Gastroesophageal sphincter (tissue), 4 donors: ENCODE data around the gene OSCP1. TPM values are rescaled to one million over a fixed set of nuclear protein-coding genes. Genes with fewer than 3 reads are reported as not detected.

Source experiments
- ATAC-seq: fragments of 150-250 bp; one replicate; pipeline ENCODE4 v1.9.1; 2016; ENCODE audit warnings: mild to moderate bottlenecking, moderate library complexity
- H3K27ac ChIP-seq, 4 donors: fragments of 200-600 bp; sonication (generic) in 3 of 4; 1 replicate in 3 of 4; 2 replicates in 1 of 4; pipeline ENCODE4 v1.5.1; 2016 to 2019
- H3K27me3 ChIP-seq: fragments of 200-600 bp; sonication (generic); one replicate; pipeline ENCODE4 v1.5.1; 2019
- H3K36me3 ChIP-seq, 2 donors: fragments of 200-600 bp; sonication (generic); one replicate each; pipeline ENCODE4 v1.5.1; 2019; ENCODE audit warnings: control low read depth in 1 of 2
- H3K4me1 ChIP-seq, 3 donors: fragments of 200-600 bp; sonication (generic); 1 replicate in 2 of 3; 2 replicates in 1 of 3; pipeline ENCODE4 v1.5.1; 2016 to 2019; ENCODE audit warnings: control low read depth in 2 of 3
- H3K4me3 ChIP-seq, 2 donors: fragments of 200-600 bp; sonication (generic); one replicate each; pipeline ENCODE4 v1.5.1; 2019; ENCODE audit warnings: mild to moderate bottlenecking in 1 of 2, moderate library complexity in 1 of 2
- H3K9me3 ChIP-seq, 3 donors: fragments of 200-600 bp; sonication (generic); one replicate each; pipeline ENCODE4 v1.5.1; 2017 to 2019; ENCODE audit warnings: control low read depth in 2 of 3
- EP300 ChIP-seq: sonication (generic); formaldehyde crosslinking; IDR thresholded peaks from one replicate; pipeline ENCODE4 v1.6.1; 2017; ENCODE audit warnings: antibody characterized with exemption, mild to moderate bottlenecking
- POLR2A ChIP-seq, 2 donors: fragments of 450-650 bp; IDR thresholded peaks; one replicate each; pipeline ENCODE4 v1.6.1; 2017; ENCODE audit warnings: antibody characterized with exemption in 2 of 2, mild to moderate bottlenecking in 2 of 2, moderate library complexity in 1 of 2
- POLR2AphosphoS5 ChIP-seq: sonication (generic); formaldehyde crosslinking; IDR thresholded peaks from one replicate; pipeline ENCODE4 v1.6.1; 2017; ENCODE audit warnings: antibody characterized with exemption
- WGBS, 2 donors: methylation state at CpG; one replicate each; pipeline ENCODE4 v1.1.5; 2018; ENCODE audit warnings: low coverage in 1 of 2; 5-methylcytosine and 5-hydroxymethylcytosine counted together
- total RNA-seq, 4 donors: library from RNA; depleted of rRNA; stranded (reverse); fragments of >200 nt; gene quantifications; one replicate each; pipeline ENCODE4 v1.1.0, GENCODE V29; 2016
- TF ChIP-seq, protein P1 (sequence below), 4 experiments: fragments of 200-600 bp in 2 of 4; fragments of 450-650 bp in 2 of 4; sonication (generic) in 1 of 4; IDR thresholded peaks; one replicate each; pipeline ENCODE4 v1.5.1; 2017 to 2019; ENCODE audit warnings: antibody characterized with exemption in 4 of 4, mild to moderate bottlenecking in 2 of 4, moderate library complexity in 2 of 4

The OSCP1 gene
- total RNA-seq, 4 donors from 2014 or later, result 6.5 to 13.9 (median 10.0) TPM

DNA sequence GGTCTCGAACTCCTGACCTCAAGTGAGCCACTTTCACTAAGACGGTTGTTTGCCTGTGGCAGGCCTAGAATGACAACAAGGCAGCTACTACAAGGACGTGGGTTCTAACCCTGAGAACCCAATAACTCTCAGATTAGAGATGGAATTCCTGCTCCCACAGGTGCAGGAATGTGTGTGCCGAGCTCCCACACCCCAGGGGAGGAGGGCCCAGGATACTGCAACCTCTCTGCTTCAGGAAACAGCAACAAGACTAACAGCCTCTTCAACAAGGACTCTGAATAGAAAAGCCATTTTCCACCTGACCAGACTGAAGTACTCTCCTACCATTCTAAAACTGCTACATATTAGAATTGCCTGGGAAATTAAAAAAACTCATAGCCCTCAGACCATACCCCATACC, 57.4 kb downstream of the OSCP1 start:
- Histone ChIP-seq H3K27me3 (no peaks in the 10 kb centered on the region), H3K27ac (no peak overlapping the region), H3K36me3 (peaks cover 0 to 46% of the 10 kb centered on the region in 2 donors), H3K9me3 (no peaks in the 10 kb centered on the region), H3K4me1 (peaks cover 0 to 59% (median 17%) of the 10 kb centered on the region in 3 donors), H3K4me3 (no peak overlapping the region)
- no CpG with 5 or more reads among the region's 4 CpGs for WGBS, 2 donors
- TF ChIP-seq, protein P1, sequence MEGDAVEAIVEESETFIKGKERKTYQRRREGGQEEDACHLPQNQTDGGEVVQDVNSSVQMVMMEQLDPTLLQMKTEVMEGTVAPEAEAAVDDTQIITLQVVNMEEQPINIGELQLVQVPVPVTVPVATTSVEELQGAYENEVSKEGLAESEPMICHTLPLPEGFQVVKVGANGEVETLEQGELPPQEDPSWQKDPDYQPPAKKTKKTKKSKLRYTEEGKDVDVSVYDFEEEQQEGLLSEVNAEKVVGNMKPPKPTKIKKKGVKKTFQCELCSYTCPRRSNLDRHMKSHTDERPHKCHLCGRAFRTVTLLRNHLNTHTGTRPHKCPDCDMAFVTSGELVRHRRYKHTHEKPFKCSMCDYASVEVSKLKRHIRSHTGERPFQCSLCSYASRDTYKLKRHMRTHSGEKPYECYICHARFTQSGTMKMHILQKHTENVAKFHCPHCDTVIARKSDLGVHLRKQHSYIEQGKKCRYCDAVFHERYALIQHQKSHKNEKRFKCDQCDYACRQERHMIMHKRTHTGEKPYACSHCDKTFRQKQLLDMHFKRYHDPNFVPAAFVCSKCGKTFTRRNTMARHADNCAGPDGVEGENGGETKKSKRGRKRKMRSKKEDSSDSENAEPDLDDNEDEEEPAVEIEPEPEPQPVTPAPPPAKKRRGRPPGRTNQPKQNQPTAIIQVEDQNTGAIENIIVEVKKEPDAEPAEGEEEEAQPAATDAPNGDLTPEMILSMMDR (IDR thresholded peaks at IDR 0.05), result no peak
- TF ChIP-seq EP300 (no peak), POLR2A (IDR thresholded peaks at IDR 0.05) (no peak), POLR2AphosphoS5 (no peak)
- ATAC-seq, result no peak

DNA sequence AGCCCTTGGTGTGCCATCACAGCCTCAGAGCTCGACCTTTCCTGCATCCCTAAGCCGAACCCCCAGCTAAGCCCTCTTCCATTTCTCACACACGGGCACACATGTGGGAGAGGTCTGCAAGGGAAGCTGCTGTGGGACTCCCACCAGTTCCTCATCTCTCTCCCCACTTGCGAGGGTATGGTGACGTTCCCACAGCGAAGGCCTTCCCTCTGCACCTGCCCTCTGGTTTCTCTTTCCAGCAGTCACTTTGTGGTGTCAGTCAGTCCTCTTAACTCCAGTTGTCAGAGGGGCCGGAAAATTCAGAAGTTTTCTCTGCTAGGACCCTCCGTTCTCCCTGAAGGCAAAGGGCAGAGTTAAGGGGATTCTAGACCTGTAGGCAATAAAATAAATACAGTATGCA, 59.0 kb downstream of the OSCP1 start:
- H3K4me1 ChIP-seq, result peaks cover 0 to 63% (median 24%) of the 10 kb centered on the region in 3 donors
- H3K36me3 ChIP-seq, result peaks cover 0 to 46% of the 10 kb centered on the region in 2 donors
- no peaks in the 10 kb centered on the region for H3K9me3 ChIP-seq
- H3K27me3 ChIP-seq, result no peaks in the 10 kb centered on the region
- TF ChIP-seq EP300 (no peak), POLR2A (IDR thresholded peaks at IDR 0.05) (no peak), POLR2AphosphoS5 (no peak)
- TF ChIP-seq, protein P1 (IDR thresholded peaks at IDR 0.05), result no peak
- H3K4me3 ChIP-seq, result no peak overlapping the region
- 85 to 87% methylated on average over 7 to 8 of the region's 8 CpGs for WGBS, 2 donors
- no peak for ATAC-seq
- peak overlapping the region in 1 of 4 donors; percentile 3 for H3K27ac ChIP-seq

DNA sequence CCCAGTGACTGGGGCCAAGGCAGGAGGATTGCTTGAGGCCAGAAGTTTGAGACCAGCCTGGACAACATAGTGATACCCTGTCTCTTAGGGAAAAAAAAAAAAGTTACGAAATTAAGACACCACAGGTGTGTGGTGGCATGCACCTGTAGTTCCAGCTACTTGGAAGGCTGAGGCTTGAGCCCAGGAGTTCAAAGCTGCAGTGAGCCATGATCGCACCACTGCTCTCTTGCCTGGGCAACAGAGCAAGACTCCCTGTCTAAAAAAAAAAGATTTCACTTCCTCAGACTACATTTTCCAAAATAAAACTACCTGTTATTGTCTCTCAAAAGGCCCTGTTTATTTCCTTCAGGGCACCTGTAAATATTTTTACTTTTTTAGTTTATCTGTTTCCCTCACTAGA, 59.8 kb downstream of the OSCP1 start:
- H3K27me3 ChIP-seq, result no peaks in the 10 kb centered on the region
- peaks cover 0 to 46% of the 10 kb centered on the region in 2 donors for H3K36me3 ChIP-seq
- no peak for ATAC-seq
- H3K4me3 ChIP-seq, result no peak overlapping the region
- no peak for TF ChIP-seq POLR2A (IDR thresholded peaks at IDR 0.05)
- TF ChIP-seq, protein P1 (IDR thresholded peaks at IDR 0.05), result no peak
- no peak for TF ChIP-seq EP300
- TF ChIP-seq POLR2AphosphoS5, result no peak
- H3K27ac ChIP-seq, result peak overlapping the region in 3 of 4 donors; percentile 96 to 99 (median 97)
- H3K4me1 ChIP-seq, result peaks cover 0 to 54% (median 22%) of the 10 kb centered on the region in 3 donors
- H3K9me3 ChIP-seq, result no peaks in the 10 kb centered on the region
- WGBS, 2 donors, result 77% methylated on average over 2 of the region's 2 CpGs; no CpG with 5 or more reads in 1 of the 2 donors

DNA sequence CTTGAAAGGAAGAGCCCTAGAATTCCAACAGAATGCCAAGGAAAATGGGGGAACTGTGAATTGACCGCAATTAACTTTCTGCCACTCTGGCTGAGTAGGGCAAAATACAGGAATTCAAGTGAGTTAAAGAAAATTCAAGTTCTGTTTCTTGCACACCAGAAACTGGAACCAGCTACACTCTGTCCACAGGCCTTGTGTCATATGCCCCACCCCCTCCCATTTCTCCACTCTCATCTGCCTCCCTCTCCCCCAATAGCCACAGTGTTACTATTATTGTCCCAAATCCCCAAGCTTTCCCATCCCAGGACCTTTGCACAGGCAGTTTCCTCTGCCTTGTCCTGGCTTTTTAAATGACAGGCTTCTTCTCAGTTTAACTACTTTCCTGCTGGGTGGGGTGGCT, 60.3 kb downstream of the OSCP1 start:
- H3K4me3 ChIP-seq, result no peak overlapping the region
- TF ChIP-seq, protein P1 (IDR thresholded peaks at IDR 0.05), result no peak
- TF ChIP-seq EP300 (no peak), POLR2AphosphoS5 (no peak)
- ATAC-seq, result no peak
- H3K27me3 ChIP-seq, result no peaks in the 10 kb centered on the region
- WGBS, 2 donors, result 73 to 90% methylated on average over 1 of the region's 1 CpG
- peak overlapping the region in 3 of 4 donors; percentile 96 to 99 (median 97) for H3K27ac ChIP-seq
- peaks cover 0 to 46% of the 10 kb centered on the region in 2 donors for H3K36me3 ChIP-seq
- H3K9me3 ChIP-seq, result no peaks in the 10 kb centered on the region
- H3K4me1 ChIP-seq, result peaks cover 0 to 51% (median 22%) of the 10 kb centered on the region in 3 donors

DNA sequence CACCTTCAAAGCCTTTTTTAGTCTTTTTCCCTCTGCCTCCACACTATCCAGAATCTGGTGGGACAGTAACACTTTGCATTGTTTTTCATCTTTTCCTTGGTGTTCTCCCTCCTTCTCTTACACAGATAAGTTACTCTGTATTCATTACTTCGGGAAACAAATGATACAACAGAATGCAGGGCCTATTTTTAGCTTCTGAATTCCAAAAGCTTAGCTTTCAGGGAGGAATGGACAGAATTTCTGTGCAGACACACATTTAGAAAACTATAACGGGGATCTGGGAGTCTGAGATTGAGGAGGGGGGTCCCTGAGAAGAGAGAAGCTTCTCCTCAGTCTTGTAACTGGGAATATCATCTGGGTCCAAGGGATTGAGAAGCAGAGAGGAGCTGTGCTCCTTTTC, 61.0 kb downstream of the OSCP1 start:
- no peak for ATAC-seq
- Histone ChIP-seq H3K27ac (peak overlapping the region; percentile 47 to 99 (median 96)), H3K4me3 (no peak overlapping the region), H3K9me3 (no peaks in the 10 kb centered on the region), H3K36me3 (peaks cover 0 to 46% of the 10 kb centered on the region in 2 donors), H3K27me3 (no peaks in the 10 kb centered on the region), H3K4me1 (peaks cover 0 to 55% (median 28%) of the 10 kb centered on the region in 3 donors)
- TF ChIP-seq EP300 (no peak), POLR2A (IDR thresholded peaks at IDR 0.05) (no peak), POLR2AphosphoS5 (no peak)
- TF ChIP-seq, protein P1 (IDR thresholded peaks at IDR 0.05), result no peak
- WGBS, 2 donors, result 39 to 55% methylated on average over 2 of the region's 2 CpGs
